ENCODE data around the gene PPARGC1A.

PPARGC1A gene

GRCh38 chr4:23911675-23912455 lies 22.0 kb upstream of the PPARGC1A start:
- DNase-seq (ENCODE audit: low read depth, low spot score), result no peak

- DNase-seq (ENCODE audit: low read depth, low spot score), result no peak
These were observed 19.8 kb upstream of the PPARGC1A start for GRCh38 chr4:23909671-23910070.

DNA sequence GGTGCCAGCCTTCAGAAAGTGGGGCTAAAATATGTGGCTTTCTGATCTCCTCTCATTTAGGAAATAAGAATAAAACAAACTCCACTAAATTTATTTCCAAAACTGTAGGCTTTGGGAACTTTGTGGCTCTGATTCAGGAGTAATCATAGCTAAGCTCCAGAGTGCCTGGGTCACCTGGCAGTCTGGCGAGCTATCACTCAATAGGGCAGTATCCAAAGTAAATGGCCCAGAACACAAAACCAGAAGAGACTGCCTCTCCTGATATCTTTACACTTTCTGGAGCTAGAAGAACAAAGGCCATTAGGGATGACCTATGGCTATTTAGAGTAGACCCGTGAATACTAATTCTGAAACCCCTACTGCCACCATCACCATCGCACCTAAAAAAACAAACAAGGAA lies 17.0 kb upstream of the PPARGC1A start:
- no peak for DNase-seq (ENCODE audit: low read depth, low spot score)

DNA sequence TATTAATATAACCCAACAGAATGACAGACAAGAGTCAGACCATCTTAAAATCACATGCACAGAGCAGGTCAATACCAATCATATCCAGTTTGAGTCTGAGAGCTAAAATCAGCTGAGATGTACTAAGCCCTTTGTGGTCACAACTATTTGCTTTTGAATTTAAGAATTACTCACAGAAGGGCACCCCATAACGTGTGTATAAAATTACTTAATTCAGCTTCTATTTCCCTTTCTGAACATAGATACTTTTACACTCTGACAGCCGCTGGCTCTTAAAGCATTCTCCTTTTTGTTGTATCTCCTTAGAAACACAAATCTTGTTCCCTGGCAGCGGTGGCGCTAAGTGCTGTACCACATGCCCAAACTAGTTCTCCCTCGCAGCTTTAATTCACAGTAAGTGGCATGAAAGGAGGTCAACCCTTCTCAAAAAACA lies 14.8 kb upstream of the PPARGC1A start:
- no peak for DNase-seq (ENCODE audit: low read depth, low spot score)

- no peak for DNase-seq (ENCODE audit: low read depth, low spot score)
These were observed 14.1 kb upstream of the PPARGC1A start for GRCh38 chr4:23903859-23904438.

DNA sequence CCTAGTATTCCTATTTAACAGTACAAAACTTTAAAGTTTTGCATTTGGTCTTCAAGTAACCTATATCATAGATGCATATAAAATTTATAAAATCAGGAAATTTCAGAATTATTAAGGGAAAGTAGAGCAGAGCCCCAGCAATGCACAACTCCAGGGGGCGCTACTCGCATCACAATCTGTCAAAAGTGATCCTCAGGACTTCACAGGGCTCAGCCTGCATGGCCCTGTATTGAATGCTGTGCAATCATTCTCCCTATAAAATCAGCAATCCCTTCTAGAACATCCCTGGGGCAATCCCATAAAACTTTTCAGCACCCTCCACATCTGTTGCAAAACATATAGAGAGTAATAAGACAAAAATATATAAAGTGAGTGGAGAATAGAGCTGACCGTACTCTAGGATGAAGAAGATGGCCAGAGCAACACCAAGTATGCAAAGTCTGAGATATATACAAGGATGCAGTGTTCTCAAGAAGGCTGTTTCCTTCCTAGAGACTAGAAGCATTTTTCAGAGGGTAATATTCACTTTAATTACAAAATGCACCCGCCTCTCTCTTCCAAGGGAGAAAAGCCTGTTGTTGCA lies 12.5 kb upstream of the PPARGC1A start:
- no peak for DNase-seq (ENCODE audit: low read depth, low spot score)

GRCh38 chr4:23900636-23901035 lies 10.8 kb upstream of the PPARGC1A start:
- no peak for DNase-seq (ENCODE audit: low read depth, low spot score)

DNA sequence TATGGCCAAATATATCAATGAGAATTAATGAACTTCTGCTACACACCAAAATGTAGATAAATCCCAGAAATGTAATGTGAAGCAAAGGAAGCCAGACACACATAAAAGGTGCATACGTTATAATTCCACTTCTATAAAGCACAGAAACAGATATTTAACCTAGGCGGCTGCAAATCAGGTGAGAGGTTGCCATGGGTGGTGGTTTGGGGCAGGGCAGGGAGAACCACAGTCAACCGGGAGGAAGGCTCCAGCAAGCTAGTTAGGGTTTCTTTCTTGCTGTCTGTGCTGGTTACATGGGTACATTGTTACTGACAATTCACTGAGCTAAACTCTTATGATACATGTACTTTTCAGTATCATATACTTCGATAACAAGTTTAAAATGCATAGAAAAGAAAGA lies 9.7 kb upstream of the PPARGC1A start:
- DNase-seq (ENCODE audit: low read depth, low spot score), result no peak

DNA sequence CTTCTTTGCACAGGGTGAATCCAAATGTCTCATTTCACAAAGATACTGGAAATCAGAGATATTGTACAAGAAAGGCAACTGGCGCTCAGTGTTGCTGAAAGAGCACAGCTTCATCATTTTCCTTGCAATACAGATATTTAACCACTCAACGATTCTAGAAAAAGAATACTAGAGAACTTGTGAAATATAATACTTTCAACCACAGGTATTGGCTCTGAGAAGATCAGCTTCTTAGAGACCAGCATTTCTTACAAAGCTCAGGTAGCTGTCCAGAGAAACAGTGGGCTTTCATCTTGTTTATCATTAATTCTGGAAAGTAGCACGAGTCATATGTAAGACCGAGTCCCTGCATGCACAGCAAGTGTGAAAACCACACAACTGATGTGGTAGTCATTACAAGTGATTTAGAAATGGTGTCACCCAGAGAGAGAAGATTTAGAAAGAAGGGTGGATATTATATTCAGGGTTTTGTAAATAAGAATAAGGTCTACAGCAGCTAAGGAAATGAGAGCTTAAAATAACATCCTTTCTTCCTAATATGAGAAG lies 7.8 kb upstream of the PPARGC1A start:
- no peak for DNase-seq (ENCODE audit: low read depth, low spot score)

DNA sequence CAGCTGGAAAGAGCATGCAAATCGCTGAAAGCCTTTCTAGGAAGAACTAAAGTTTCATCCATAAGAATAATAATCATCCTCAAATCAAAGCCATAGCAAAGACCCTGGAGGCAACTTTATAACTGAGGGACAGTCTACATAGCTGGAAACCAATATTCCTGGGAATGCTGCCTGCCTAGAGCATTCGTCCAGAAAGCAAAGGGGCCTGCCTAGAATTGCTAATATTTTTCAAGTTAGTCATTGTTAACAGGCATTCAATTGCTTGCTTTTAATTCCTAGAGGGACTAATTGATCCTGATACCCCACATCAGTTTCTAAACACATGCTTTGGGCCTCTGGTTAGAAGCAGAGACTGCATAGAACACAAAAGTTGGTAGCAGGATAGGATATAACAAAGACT lies 4.2 kb upstream of the PPARGC1A start:
- DNase-seq (ENCODE audit: low read depth, low spot score), result no peak

DNA sequence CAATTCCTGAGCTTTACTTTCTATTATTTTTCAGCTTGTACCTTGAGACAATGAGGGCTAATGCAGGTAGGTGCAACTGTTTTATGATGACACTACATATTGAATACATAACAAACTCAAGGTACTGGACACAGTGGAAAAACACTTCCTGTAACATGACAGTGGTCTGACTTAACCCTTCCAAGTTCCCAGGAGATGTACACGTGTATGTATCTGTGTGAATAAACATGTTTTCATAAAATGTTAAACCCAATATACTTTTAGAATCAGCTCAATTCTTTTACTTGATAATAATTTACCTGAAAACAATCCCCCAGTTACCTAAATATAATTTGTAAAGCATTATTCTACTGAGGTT lies 1.2 kb upstream of the PPARGC1A start:
- DNase-seq (ENCODE audit: low read depth, low spot score), result no peak

- no peak for DNase-seq (ENCODE audit: low read depth, low spot score)
These were observed 669 bp upstream of the PPARGC1A start for GRCh38 chr4:23890369-23891063.

DNA sequence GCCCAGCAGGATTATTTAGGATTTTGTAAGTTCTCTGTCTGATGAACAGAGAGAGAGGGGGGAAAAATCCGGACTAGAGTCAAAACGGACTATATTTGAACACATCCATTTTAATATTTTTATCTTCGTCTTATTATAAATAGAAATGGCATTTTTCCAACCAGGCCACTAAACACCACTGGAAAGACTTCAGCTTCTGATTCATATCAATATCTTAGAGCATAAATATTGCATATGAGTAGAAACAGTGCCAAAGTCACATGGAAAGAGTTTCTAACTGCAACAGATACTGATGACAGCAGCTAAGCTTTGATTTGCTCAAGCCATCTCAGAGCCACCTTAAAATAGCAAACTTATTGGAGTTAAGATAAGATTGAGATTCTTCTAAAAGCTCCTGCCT lies 456 bp downstream of the PPARGC1A start:
- no peak for DNase-seq (ENCODE audit: low read depth, low spot score)

GRCh38 chr4:23888421-23889319 lies 1.2 kb downstream of the PPARGC1A start:
- no peak for DNase-seq (ENCODE audit: low read depth, low spot score)

GRCh38 chr4:23887989-23888388 lies 1.9 kb downstream of the PPARGC1A start:
- DNase-seq (ENCODE audit: low read depth, low spot score), result no peak

DNA sequence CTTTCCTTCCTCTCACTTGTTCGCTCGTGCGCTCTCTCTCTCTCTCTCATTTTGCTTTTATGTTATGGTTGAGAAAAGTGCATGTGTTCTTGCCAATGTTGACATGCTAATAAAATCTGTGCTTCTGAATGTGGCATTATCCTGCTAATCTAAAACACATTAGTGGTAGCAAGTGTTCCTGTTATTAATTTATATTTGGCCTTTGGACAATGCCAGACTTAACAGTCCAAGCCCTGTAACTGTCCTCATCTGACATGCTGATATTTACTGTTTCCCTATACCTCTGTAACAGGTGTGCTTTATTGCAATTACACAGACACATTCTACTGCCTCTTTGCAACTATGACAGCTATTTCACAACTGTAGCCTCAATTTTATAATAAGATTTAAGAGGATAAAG lies 2.7 kb downstream of the PPARGC1A start:
- no peak for DNase-seq (ENCODE audit: low read depth, low spot score)

DNA sequence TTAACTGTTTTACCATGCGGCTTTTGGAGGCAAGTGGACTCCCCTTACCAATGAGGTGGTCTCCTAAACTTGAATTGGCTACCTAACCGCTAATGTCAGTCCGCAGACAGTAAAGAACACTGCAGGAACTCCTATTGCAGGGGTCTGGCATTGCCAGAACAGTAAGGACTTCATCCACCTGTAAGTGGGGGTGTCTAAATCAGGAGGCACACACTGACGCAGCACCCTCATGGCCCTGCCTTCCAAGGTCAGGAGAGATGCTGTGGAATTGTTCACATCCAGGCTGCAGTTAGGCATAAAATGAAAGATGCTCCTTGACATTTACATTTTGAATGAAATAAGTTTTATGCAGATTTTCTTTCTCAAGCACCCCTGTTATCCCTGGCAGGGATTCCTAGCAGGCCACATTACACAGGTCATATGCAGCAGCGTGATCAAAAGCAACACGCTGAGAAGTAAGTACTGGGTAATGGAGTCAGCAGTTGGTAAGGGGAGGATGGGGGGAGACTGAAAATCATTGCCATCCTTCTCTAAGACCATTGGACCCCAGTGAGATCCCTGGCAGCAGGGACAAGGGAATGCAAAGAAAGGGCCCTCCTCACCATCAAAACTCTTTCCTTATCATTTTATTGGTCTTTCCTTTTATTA lies 3.8 kb downstream of the PPARGC1A start:
- DNase-seq (ENCODE audit: low read depth, low spot score), result no peak

GRCh38 chr4:23884741-23885140 lies 5.1 kb downstream of the PPARGC1A start:
- no peak for DNase-seq (ENCODE audit: low read depth, low spot score)

DNA sequence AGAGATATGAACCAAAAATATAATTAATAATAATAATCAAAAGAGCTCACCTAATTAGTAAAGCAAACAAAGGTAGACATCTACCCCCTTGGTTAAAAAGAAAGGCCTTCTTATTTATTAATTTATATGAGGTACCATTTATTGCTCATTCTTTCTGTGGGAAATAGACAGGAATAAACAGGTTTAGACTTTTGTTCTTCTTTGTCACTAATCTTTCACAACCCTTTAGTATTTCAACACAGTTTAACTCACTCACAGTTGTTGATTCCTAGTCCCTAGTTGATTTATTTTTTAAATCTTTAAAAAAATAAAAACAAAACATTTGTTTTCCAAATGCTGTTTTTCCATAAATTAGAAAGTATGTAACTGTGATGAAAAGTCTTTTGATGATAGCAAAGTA lies 5.6 kb downstream of the PPARGC1A start:
- no peak for DNase-seq (ENCODE audit: low read depth, low spot score)

GRCh38 chr4:23882976-23883531 lies 6.8 kb downstream of the PPARGC1A start:
- no peak for DNase-seq (ENCODE audit: low read depth, low spot score)
